ENCODE measurements around the gene UGGT2. TPM values are rescaled to one million over a fixed set of nuclear protein-coding genes. Genes with fewer than 3 reads are reported as not detected.

The UGGT2 gene
- total and polyA plus RNA-seq, 2 of the 13 experiments (the other 11 are each of a cell fraction or from before 2014, with no cell fraction given): 13.2 to 27.1 TPM

GRCh38 chr13:96080676-96081075 is 27.5 kb upstream of the UGGT2 start:
- ATAC-seq (no peak), DNase-seq (ENCODE audit: low spot score) (no peak), FAIRE-seq (no peak)
- intact Hi-C loops (cut with micrococcal nuclease; ENCODE audit: unreplicated experiment) (no loop called here), in situ Hi-C loops (cut with HindIII; ENCODE audit: extremely low pct_ligation_motif_present, low pct_unique_long_range_greater_than_20kb) (no loop called here)
- no peaks in the 10 kb centered on the region for H3K4me1 ChIP-seq (ENCODE audit: insufficient read depth, low read length)
- H3K79me2 ChIP-seq (ENCODE audit: insufficient read depth, low read length): no peaks in the 10 kb centered on the region
- H3K4me3 ChIP-seq (replicated peaks in 1 of 3; ENCODE audit: insufficient read depth in 1 of 3, low read depth in 2 of 3, low read length in 3 of 3): no peak overlapping the region
- no TSS peak for BruUV-seq (replicated peaks)
- H3K27ac ChIP-seq (ENCODE audit: extremely low read length, insufficient read depth, low read length): no peak overlapping the region
- H3K9me3 ChIP-seq (ENCODE audit: low read length): no peaks in the 10 kb centered on the region
- no peaks in the 10 kb centered on the region for H4K20me1 ChIP-seq (ENCODE audit: insufficient read depth, low read length)
- no peaks in the 10 kb centered on the region for H3K36me3 ChIP-seq (replicated peaks in 1 of 2; ENCODE audit: control insufficient read depth in 1 of 2, insufficient read depth in 2 of 2, low read length in 2 of 2)
- WGBS (ENCODE audit: low lambda C conversion rate): 44% methylated on average over 5 of the region's 5 CpGs
- ChIA-PET POLR2A (no interaction called here), CTCF (ENCODE audit: low intra/inter-chr PET ratio, low total read pairs) (no interaction called here)
- H3K27me3 ChIP-seq (ENCODE audit: control insufficient read depth in 1 of 2, insufficient read depth in 2 of 2, low read length in 2 of 2): 0 out of 5 replicates have a peak, but pooled peaks cover 0 to 3% of the 10 kb centered on the region in 2 experiments
- H3K9ac ChIP-seq (ENCODE audit: insufficient read depth, low read depth, low read length): no peak overlapping the region
- TF ChIP-seq ESRRA (CRISPR knock-in tag; IDR thresholded peaks at IDR 0.05; ENCODE audit: low read depth) (no peak), JDP2 (CRISPR knock-in tag; IDR thresholded peaks at IDR 0.05; ENCODE audit: borderline replicate concordance) (no peak), KDM4B (CRISPR knock-in tag; IDR thresholded peaks at IDR 0.05) (no peak), ZNF598 (CRISPR knock-in tag; IDR thresholded peaks at IDR 0.05; ENCODE audit: borderline replicate concordance) (no peak), ZNF609 (CRISPR knock-in tag; IDR thresholded peaks at IDR 0.05; ENCODE audit: borderline replicate concordance) (no peak), NR2F2 (IDR thresholded peaks at IDR 0.05; ENCODE audit: borderline replicate concordance, low read depth) (no peak), GZF1 (CRISPR knock-in tag; IDR thresholded peaks at IDR 0.05) (no peak), ARNT (IDR thresholded peaks at IDR 0.05) (no peak), TGIF2 (CRISPR knock-in tag; IDR thresholded peaks at IDR 0.05) (no peak), PHF5A (CRISPR knock-in tag; IDR thresholded peaks at IDR 0.05; ENCODE audit: low read depth, unreplicated experiment) (no peak)
- TF ChIP-seq, protein P1, sequence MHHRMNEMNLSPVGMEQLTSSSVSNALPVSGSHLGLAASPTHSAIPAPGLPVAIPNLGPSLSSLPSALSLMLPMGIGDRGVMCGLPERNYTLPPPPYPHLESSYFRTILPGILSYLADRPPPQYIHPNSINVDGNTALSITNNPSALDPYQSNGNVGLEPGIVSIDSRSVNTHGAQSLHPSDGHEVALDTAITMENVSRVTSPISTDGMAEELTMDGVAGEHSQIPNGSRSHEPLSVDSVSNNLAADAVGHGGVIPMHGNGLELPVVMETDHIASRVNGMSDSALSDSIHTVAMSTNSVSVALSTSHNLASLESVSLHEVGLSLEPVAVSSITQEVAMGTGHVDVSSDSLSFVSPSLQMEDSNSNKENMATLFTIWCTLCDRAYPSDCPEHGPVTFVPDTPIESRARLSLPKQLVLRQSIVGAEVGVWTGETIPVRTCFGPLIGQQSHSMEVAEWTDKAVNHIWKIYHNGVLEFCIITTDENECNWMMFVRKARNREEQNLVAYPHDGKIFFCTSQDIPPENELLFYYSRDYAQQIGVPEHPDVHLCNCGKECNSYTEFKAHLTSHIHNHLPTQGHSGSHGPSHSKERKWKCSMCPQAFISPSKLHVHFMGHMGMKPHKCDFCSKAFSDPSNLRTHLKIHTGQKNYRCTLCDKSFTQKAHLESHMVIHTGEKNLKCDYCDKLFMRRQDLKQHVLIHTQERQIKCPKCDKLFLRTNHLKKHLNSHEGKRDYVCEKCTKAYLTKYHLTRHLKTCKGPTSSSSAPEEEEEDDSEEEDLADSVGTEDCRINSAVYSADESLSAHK (CRISPR knock-in tag; IDR thresholded peaks at IDR 0.05; ENCODE audit: borderline replicate concordance): no peak
- TF ChIP-seq, protein P2, sequence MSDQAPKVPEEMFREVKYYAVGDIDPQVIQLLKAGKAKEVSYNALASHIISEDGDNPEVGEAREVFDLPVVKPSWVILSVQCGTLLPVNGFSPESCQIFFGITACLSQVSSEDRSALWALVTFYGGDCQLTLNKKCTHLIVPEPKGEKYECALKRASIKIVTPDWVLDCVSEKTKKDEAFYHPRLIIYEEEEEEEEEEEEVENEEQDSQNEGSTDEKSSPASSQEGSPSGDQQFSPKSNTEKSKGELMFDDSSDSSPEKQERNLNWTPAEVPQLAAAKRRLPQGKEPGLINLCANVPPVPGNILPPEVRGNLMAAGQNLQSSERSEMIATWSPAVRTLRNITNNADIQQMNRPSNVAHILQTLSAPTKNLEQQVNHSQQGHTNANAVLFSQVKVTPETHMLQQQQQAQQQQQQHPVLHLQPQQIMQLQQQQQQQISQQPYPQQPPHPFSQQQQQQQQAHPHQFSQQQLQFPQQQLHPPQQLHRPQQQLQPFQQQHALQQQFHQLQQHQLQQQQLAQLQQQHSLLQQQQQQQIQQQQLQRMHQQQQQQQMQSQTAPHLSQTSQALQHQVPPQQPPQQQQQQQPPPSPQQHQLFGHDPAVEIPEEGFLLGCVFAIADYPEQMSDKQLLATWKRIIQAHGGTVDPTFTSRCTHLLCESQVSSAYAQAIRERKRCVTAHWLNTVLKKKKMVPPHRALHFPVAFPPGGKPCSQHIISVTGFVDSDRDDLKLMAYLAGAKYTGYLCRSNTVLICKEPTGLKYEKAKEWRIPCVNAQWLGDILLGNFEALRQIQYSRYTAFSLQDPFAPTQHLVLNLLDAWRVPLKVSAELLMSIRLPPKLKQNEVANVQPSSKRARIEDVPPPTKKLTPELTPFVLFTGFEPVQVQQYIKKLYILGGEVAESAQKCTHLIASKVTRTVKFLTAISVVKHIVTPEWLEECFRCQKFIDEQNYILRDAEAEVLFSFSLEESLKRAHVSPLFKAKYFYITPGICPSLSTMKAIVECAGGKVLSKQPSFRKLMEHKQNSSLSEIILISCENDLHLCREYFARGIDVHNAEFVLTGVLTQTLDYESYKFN (CRISPR knock-in tag; conservative IDR thresholded peaks at IDR 0.05): no peak
- H2AFZ ChIP-seq (ENCODE audit: low read length): no peak overlapping the region
- no peak overlapping the region for H3K4me2 ChIP-seq (ENCODE audit: low read depth, low read length)
